AG04450 (cell line): ENCODE measurements around the gene MAPKAPK2. TPM values are rescaled to one million over a fixed set of nuclear protein-coding genes. Genes with fewer than 3 reads are reported as not detected.

ENCODE experiments used
- CTCF ChIA-PET: fragments of 300-600, 350-600 bp; formaldehyde crosslinking; extraction: SDS; loops from one replicate; lab custom pipeline; 2022; ENCODE audit warnings: antibody characterized with exemption, inconsistent platforms; lab: Charles Lee
- POLR2A ChIA-PET: fragments of 350-600 bp; formaldehyde crosslinking; extraction: SDS; loops from one replicate; lab custom pipeline; 2021; ENCODE audit warnings: antibody characterized with exemption, inconsistent platforms; lab: Yijun Ruan, JAX
- DNase-seq: peaks from one replicate; pipeline ENCODE4 v3.0.0-alpha.2; 2011; ENCODE audit warnings: low read depth, low spot score
- H3K27ac ChIP-seq: one replicate; pipeline ENCODE4 v1.5.1; 2012; ENCODE audit warnings: low read depth, low read length, control low read depth
- H3K27me3 ChIP-seq: one replicate; pipeline ENCODE4 v1.6.0; 2012; ENCODE audit warnings: low read length; ENCODE audit not compliant: control insufficient read depth, insufficient read depth
- H3K4me3 ChIP-seq: 2 replicates; pipeline ENCODE4 v1.5.1; 2011; ENCODE audit warnings: mild to moderate bottlenecking, low read depth, low read length, control low read depth
- H3K9me3 ChIP-seq: 2 replicates; pipeline ENCODE4 v1.5.1; 2012; ENCODE audit warnings: low read length; ENCODE audit not compliant: control insufficient read depth, insufficient read depth
- CTCF ChIP-seq: IDR thresholded peaks from 2 replicates; pipeline ENCODE4 v1.5.1; 2011; ENCODE audit warnings: low read depth, low read length, control low read depth, inconsistent platforms
- polyA plus RNA-seq: library from polyadenylated mRNA; depleted of rRNA; stranded (reverse); fragments of >200 nt; gene quantifications from 2 replicates; pipeline ENCODE4 v1.2.3, GENCODE V29; 2011

MAPKAPK2 gene
- polyA plus RNA-seq, 1 experiment, result 64.9 TPM

GRCh38 chr1:206672011-206672688, 12.6 kb upstream of the MAPKAPK2 start:
- no peak for DNase-seq
- Histone ChIP-seq H3K4me3 (no peak overlapping the region), H3K9me3 (no peaks in the 10 kb centered on the region), H3K27ac (no peak overlapping the region), H3K27me3 (peaks cover 3% of the 10 kb centered on the region)
- CTCF ChIA-PET, result interaction anchor here (1.4 to 5.8 kb wide), 3 partner anchors 8 to 60 kb away, joined by 10 to 104 read pairs (median 14); partner anchors contain the start of gene EIF2D
- POLR2A ChIA-PET, result interaction anchor here (1.4 kb wide), 1 partner anchor 60 kb away, joined by 4 read pairs; the partner anchor contains the start of gene EIF2D
- no peak for TF ChIP-seq CTCF

GRCh38 chr1:206672844-206673758, 11.6 kb upstream of the MAPKAPK2 start:
- no peak for DNase-seq
- Histone ChIP-seq H3K27me3 (peaks cover 3% of the 10 kb centered on the region), H3K4me3 (no peak overlapping the region), H3K27ac (no peak overlapping the region), H3K9me3 (no peaks in the 10 kb centered on the region)
- POLR2A ChIA-PET, result interaction anchor here (0.7 to 1.4 kb wide), 3 partner anchors 32 to 174 kb away, joined by 3 to 4 read pairs (median 3); partner anchors contain the start of gene EIF2D
- no peak for TF ChIP-seq CTCF
- CTCF ChIA-PET, result interaction anchor here (1.0 to 5.8 kb wide), 6 partner anchors 9 to 377 kb away, joined by 3 to 104 read pairs (median 8); partner anchors contain the start of gene EIF2D

GRCh38 chr1:206674236-206674635, 10.5 kb upstream of the MAPKAPK2 start:
- Histone ChIP-seq H3K4me3 (no peak overlapping the region), H3K9me3 (no peaks in the 10 kb centered on the region), H3K27me3 (peaks cover 3% of the 10 kb centered on the region), H3K27ac (peak overlapping the region; percentile 96)
- ChIA-PET POLR2A (interaction anchor here (1.1 to 1.6 kb wide), 9 partner anchors 9 to 204 kb away, joined by 3 to 5 read pairs (median 4); partner anchors contain the start of genes DYRK3, EIF2D, IKBKE and MAPKAPK2), CTCF (interaction anchor here (1.2 to 5.8 kb wide), 4 partner anchors 10 to 238 kb away, joined by 4 to 104 read pairs (median 10); no protein-coding TSS in a partner anchor)
- no peak for TF ChIP-seq CTCF
- DNase-seq, result no peak

- peak overlapping the region; percentile 96 for H3K27ac ChIP-seq
- DNase-seq, result peak; percentile 98
- no peak for TF ChIP-seq CTCF
- H3K9me3 ChIP-seq, result no peaks in the 10 kb centered on the region
- H3K27me3 ChIP-seq, result peaks cover 3% of the 10 kb centered on the region
- H3K4me3 ChIP-seq, result no peak overlapping the region
- ChIA-PET POLR2A (interaction anchor here (0.6 to 1.6 kb wide), 12 partner anchors 9 to 205 kb away, joined by 3 to 5 read pairs (median 4); partner anchors contain the start of genes DYRK3, EIF2D, IKBKE and MAPKAPK2), CTCF (interaction anchor here (1.2 to 5.8 kb wide), 5 partner anchors 11 to 238 kb away, joined by 4 to 104 read pairs (median 6); no protein-coding TSS in a partner anchor)
Measured at GRCh38 chr1:206674745-206675175, 9.9 kb upstream of the MAPKAPK2 start.
